DOHH2 (cell line): ENCODE data around the gene PPCS.
"Not testable (repeated sequence)": the region's sequence is repeated elsewhere in the genome, so short reads cannot be mapped to it uniquely, and the experiment has no call there.

Source experiments
- H3F3A ChIP-seq: fragments of 200-600 bp; sonication (generic), shearing (Covaris generic); 2 replicates; pipeline ENCODE4 v1.6.0; 2016; ENCODE audit warnings: antibody characterized with exemption, mild to moderate bottlenecking; ENCODE audit not compliant: control insufficient read depth, insufficient read depth
- H3K27ac ChIP-seq: fragments of 200-600 bp; sonication (generic); 2 replicates; pipeline ENCODE4 v1.5.1; 2014; ENCODE audit warnings: low read depth, mild to moderate bottlenecking, low read length, moderate library complexity
- H3K27me3 ChIP-seq: fragments of 200-600 bp; sonication (generic); 2 replicates; pipeline ENCODE4 v1.6.1; 2014; ENCODE audit warnings: mild to moderate bottlenecking, low read length, mixed read lengths; ENCODE audit not compliant: control insufficient read depth
- H3K36me3 ChIP-seq: fragments of 200-600 bp; sonication (generic); 2 replicates; pipeline ENCODE4 v1.6.1; 2014; ENCODE audit warnings: mild to moderate bottlenecking, low read length, moderate library complexity, mixed read lengths; ENCODE audit not compliant: control insufficient read depth
- H3K4me1 ChIP-seq: fragments of 200-600 bp; sonication (generic); 2 replicates; pipeline ENCODE4 v1.6.1; 2014; ENCODE audit warnings: mild to moderate bottlenecking, low read length, mixed read lengths; ENCODE audit not compliant: control insufficient read depth
- H3K4me2 ChIP-seq: fragments of 200-600 bp; sonication (generic); 2 replicates; pipeline ENCODE4 v1.6.0; 2014; ENCODE audit warnings: mild to moderate bottlenecking, low read length, moderate library complexity
- H3K4me3 ChIP-seq: fragments of 200-600 bp; sonication (generic); 2 replicates; pipeline ENCODE4 v1.5.1; 2014; ENCODE audit warnings: mild to moderate bottlenecking, low read length, mixed read lengths
- H3K79me2 ChIP-seq: fragments of 200-600 bp; sonication (generic); 2 replicates; pipeline ENCODE4 v1.6.1; 2014; ENCODE audit warnings: mild to moderate bottlenecking, low read length, mixed read lengths; ENCODE audit not compliant: control insufficient read depth
- H3K9me2 ChIP-seq: fragments of 200-600 bp; sonication (generic); replicated peaks from 2 replicates; pipeline ENCODE4 v1.6.1; 2014; ENCODE audit warnings: mild to moderate bottlenecking, low read length, mixed read lengths; ENCODE audit not compliant: control insufficient read depth
- H3K9me3 ChIP-seq: fragments of 200-600 bp; sonication (generic); 2 replicates; pipeline ENCODE4 v1.6.1; 2014; ENCODE audit warnings: antibody characterized with exemption, low read length, mixed read lengths; ENCODE audit not compliant: control insufficient read depth, insufficient read depth
- H4K20me1 ChIP-seq: fragments of 200-600 bp; sonication (generic); 2 replicates; pipeline ENCODE4 v1.6.0; 2014; ENCODE audit warnings: low read depth, mild to moderate bottlenecking, antibody characterized with exemption, low read length, moderate library complexity; ENCODE audit not compliant: control insufficient read depth, insufficient read depth
- EZH2phosphoT487 ChIP-seq: fragments of 200-600 bp; sonication (generic); IDR thresholded peaks from 2 replicates; pipeline ENCODE4 v1.6.1; 2017; ENCODE audit warnings: borderline replicate concordance, mild to moderate bottlenecking, antibody characterized with exemption, low read length, moderate library complexity, mixed read lengths
- TF ChIP-seq, protein P1 (sequence below): fragments of 200-600 bp; sonication (generic); IDR thresholded peaks from one replicate; pipeline ENCODE4 v1.5.1; 2014; ENCODE audit warnings: antibody characterized with exemption, mild to moderate bottlenecking, low read depth, low read length; ENCODE audit not compliant: poor library complexity, severe bottlenecking

The PPCS gene

GRCh38 chr1:42466030-42466429 is 9.7 kb downstream of the PPCS start:
- Histone ChIP-seq H3K36me3 (peaks cover 2% of the 10 kb centered on the region), H3K9me2 (no peaks in the 10 kb centered on the region), H3K4me2 (no peak overlapping the region), H3K79me2 (no peaks in the 10 kb centered on the region), H3K4me3 (no peak overlapping the region), H3K27me3 (peaks cover 26% of the 10 kb centered on the region), H3K27ac (no peak overlapping the region), H4K20me1 (no peaks in the 10 kb centered on the region), H3F3A (peaks cover 12% of the 10 kb centered on the region), H3K4me1 (peaks cover 17% of the 10 kb centered on the region), H3K9me3 (no peaks in the 10 kb centered on the region)
- TF ChIP-seq, protein P1, sequence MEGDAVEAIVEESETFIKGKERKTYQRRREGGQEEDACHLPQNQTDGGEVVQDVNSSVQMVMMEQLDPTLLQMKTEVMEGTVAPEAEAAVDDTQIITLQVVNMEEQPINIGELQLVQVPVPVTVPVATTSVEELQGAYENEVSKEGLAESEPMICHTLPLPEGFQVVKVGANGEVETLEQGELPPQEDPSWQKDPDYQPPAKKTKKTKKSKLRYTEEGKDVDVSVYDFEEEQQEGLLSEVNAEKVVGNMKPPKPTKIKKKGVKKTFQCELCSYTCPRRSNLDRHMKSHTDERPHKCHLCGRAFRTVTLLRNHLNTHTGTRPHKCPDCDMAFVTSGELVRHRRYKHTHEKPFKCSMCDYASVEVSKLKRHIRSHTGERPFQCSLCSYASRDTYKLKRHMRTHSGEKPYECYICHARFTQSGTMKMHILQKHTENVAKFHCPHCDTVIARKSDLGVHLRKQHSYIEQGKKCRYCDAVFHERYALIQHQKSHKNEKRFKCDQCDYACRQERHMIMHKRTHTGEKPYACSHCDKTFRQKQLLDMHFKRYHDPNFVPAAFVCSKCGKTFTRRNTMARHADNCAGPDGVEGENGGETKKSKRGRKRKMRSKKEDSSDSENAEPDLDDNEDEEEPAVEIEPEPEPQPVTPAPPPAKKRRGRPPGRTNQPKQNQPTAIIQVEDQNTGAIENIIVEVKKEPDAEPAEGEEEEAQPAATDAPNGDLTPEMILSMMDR = no peak
- TF ChIP-seq EZH2phosphoT487 = no peak

GRCh38 chr1:42469727-42470126 is 13.4 kb downstream of the PPCS start:
- TF ChIP-seq, protein P1 = no peak
- no peak for TF ChIP-seq EZH2phosphoT487
- H3F3A ChIP-seq = no peaks in the 10 kb centered on the region
- H3K9me2 ChIP-seq = no peaks in the 10 kb centered on the region
- H3K4me3 ChIP-seq = no peak overlapping the region
- no peaks in the 10 kb centered on the region for H3K79me2 ChIP-seq
- no peaks in the 10 kb centered on the region for H3K9me3 ChIP-seq
- H3K4me2 ChIP-seq = no peak overlapping the region
- no peak overlapping the region for H3K27ac ChIP-seq
- no peaks in the 10 kb centered on the region for H4K20me1 ChIP-seq
- H3K4me1 ChIP-seq = no peaks in the 10 kb centered on the region
- peaks cover 34% of the 10 kb centered on the region for H3K27me3 ChIP-seq
- H3K36me3 ChIP-seq = no peaks in the 10 kb centered on the region

DNA sequence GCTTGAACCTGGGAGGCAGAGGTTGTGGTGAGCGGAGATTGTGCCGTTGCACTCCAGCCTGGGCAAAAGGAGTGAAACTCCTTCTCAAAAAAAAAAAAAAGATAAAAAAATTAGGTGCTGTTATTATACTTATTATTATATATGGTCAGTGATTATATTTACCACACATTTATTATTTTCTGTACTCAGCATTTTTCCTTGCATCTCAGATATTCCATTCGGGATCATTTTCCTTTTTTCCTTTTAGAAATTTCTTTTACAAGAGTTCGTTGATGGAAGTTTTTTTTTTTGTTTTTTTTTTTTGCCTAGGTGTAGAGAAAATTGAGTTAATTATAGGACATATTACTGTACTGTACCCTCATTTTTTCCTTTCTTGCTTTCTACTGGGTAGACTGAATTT is 20.3 kb downstream of the PPCS start:
- no peaks in the 10 kb centered on the region for H3K79me2 ChIP-seq
- no peak overlapping the region for H3K4me2 ChIP-seq
- H3K4me1 ChIP-seq = no peaks in the 10 kb centered on the region
- H3K27ac ChIP-seq = no peak overlapping the region
- no peaks in the 10 kb centered on the region for H3K9me2 ChIP-seq
- no peaks in the 10 kb centered on the region for H3K9me3 ChIP-seq
- no peaks in the 10 kb centered on the region for H3F3A ChIP-seq
- H3K36me3 ChIP-seq = no peaks in the 10 kb centered on the region
- no peaks in the 10 kb centered on the region for H4K20me1 ChIP-seq
- H3K4me3 ChIP-seq = no peak overlapping the region
- H3K27me3 ChIP-seq = peaks cover 4% of the 10 kb centered on the region
- TF ChIP-seq, protein P1 = no peak

GRCh38 chr1:42477354-42477753 is 21.0 kb downstream of the PPCS start:
- H3K4me3 ChIP-seq, H3K79me2 ChIP-seq, H3K9me3 ChIP-seq, H3K4me2 ChIP-seq, H3F3A ChIP-seq, H3K27me3 ChIP-seq, H4K20me1 ChIP-seq, H3K36me3 ChIP-seq, H3K9me2 ChIP-seq, H3K4me1 ChIP-seq, H3K27ac ChIP-seq: not testable (repeated sequence)
